T-helper 17 cell (primary cell): ENCODE results near the gene HOXD1. TPM values are rescaled to one million over a fixed set of nuclear protein-coding genes. Genes with fewer than 3 reads are reported as not detected.

Experiments used
- ATAC-seq: fragments of 150-1000 bp; cut with Tn5 transposase; 2 replicates; pipeline ENCODE4 v1.10.0; 2021; ENCODE audit warnings: mild to moderate bottlenecking, moderate library complexity
- DNase-seq, 3 donors: peaks; one replicate each; pipeline versions ENCODE4 v3.0.0 to v3.0.0-alpha.2; 2020 to 2021
- H3K9me3 ChIP-seq: one replicate; pipeline ENCODE4 v1.7.0; 2013; ENCODE audit warnings: low read length, mild to moderate bottlenecking; ENCODE audit not compliant: control insufficient read depth, poor library complexity, severe bottlenecking
- H3K27ac Mint-ChIP-seq: one replicate; pipeline ENCODE4 v1.8.0; 2022; ENCODE audit warnings: mild to moderate bottlenecking, moderate library complexity, mixed read lengths
- H3K27me3 Mint-ChIP-seq: one replicate; pipeline ENCODE4 v1.8.0; 2022; ENCODE audit warnings: mixed read lengths
- H3K36me3 Mint-ChIP-seq: one replicate; pipeline ENCODE4 v1.8.0; 2022; ENCODE audit warnings: low read depth, mixed read lengths
- H3K4me1 Mint-ChIP-seq: one replicate; pipeline ENCODE4 v1.8.0; 2022; ENCODE audit warnings: mild to moderate bottlenecking, mixed read lengths
- H3K4me3 Mint-ChIP-seq: one replicate; pipeline ENCODE4 v1.8.0; 2022; ENCODE audit warnings: mild to moderate bottlenecking, moderate library complexity, mixed read lengths
- total RNA-seq, 4 donors: library from RNA in 2 of 4; stranded (reverse) in 2 of 4; gene quantifications; one replicate each; pipeline ENCODE4 v1.2.3 and lab custom pipeline; 2022 to 2026

HOXD1 gene
- total RNA-seq, 2 donors from 2014 or later = not detected

GRCh38 chr2:176189681-176190641, 1.5 kb downstream of the HOXD1 start:
- Mint-ChIP-seq H3K4me3 (peak overlapping the region; percentile 79), H3K27ac (no peak overlapping the region), H3K4me1 (peaks cover 21% of the 10 kb centered on the region), H3K27me3 (peaks cover 77% of the 10 kb centered on the region), H3K36me3 (peaks cover 4% of the 10 kb centered on the region)
- no peak for ATAC-seq
- no peak for DNase-seq
- no peaks in the 10 kb centered on the region for H3K9me3 ChIP-seq

GRCh38 chr2:176192351-176192750, 3.9 kb downstream of the HOXD1 start:
- H3K9me3 ChIP-seq = no peaks in the 10 kb centered on the region
- H3K27me3 Mint-ChIP-seq = peaks cover 75% of the 10 kb centered on the region
- DNase-seq (no peak), ATAC-seq (no peak)
- no peak overlapping the region for H3K27ac Mint-ChIP-seq
- no peak overlapping the region for H3K4me3 Mint-ChIP-seq
- peaks cover 19% of the 10 kb centered on the region for H3K4me1 Mint-ChIP-seq
- peaks cover 7% of the 10 kb centered on the region for H3K36me3 Mint-ChIP-seq

GRCh38 chr2:176193048-176193447, 4.6 kb downstream of the HOXD1 start:
- H3K27ac Mint-ChIP-seq = no peak overlapping the region
- no peaks in the 10 kb centered on the region for H3K9me3 ChIP-seq
- DNase-seq (no peak), ATAC-seq (no peak)
- H3K27me3 Mint-ChIP-seq = peaks cover 75% of the 10 kb centered on the region
- H3K36me3 Mint-ChIP-seq = peaks cover 5% of the 10 kb centered on the region
- no peak overlapping the region for H3K4me3 Mint-ChIP-seq
- H3K4me1 Mint-ChIP-seq = peaks cover 12% of the 10 kb centered on the region

DNA sequence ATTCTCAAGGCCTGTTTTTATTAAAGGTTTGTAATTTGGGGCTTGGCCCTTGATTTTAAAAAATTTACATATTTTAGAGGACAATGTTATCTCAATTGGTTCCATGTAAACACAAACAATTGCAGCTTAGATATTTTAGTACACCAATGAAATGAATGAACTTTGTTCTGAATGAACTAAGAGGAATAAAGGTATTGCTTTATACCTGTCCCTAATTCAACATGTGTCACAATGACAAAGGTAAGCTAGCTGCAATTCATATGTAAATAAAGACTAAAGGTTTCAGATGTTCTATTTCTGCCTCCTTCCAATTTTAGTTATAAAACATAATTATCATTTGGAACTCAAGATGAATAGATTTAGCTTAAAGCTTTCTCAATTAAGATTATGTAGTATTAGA, 11.4 kb downstream of the HOXD1 start:
- ATAC-seq = no peak
- Mint-ChIP-seq H3K4me1 (no peaks in the 10 kb centered on the region), H3K4me3 (no peak overlapping the region), H3K27me3 (peaks cover 63% of the 10 kb centered on the region), H3K36me3 (peaks cover 3% of the 10 kb centered on the region), H3K27ac (no peak overlapping the region)
- no peaks in the 10 kb centered on the region for H3K9me3 ChIP-seq
- DNase-seq = no peak

DNA sequence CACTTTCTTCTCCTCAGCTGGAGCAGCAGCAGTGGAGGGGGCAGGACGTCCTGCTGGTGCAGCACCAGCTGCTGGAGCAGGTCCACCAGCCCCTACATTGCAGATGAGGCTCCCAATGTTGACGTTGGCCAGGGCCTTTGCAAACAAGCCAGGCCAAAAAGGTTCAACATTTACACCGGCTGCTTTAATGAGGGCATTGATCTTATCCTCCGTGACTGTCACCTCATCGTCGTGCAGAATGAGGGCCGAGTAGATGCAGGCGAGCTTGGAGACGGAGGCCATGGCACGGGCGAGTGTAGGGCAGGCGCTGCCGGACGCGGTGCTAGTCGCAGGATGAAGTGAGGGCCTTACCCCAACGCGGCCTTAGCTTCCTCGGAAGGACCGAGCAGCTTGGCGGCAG, 12.5 kb downstream of the HOXD1 start:
- Mint-ChIP-seq H3K27me3 (peaks cover 59% of the 10 kb centered on the region), H3K27ac (no peak overlapping the region), H3K36me3 (peaks cover 3% of the 10 kb centered on the region), H3K4me1 (no peaks in the 10 kb centered on the region), H3K4me3 (no peak overlapping the region)
- no peaks in the 10 kb centered on the region for H3K9me3 ChIP-seq
- no peak for DNase-seq
- no peak for ATAC-seq

GRCh38 chr2:176202491-176202890, 14.0 kb downstream of the HOXD1 start:
- H3K27me3 Mint-ChIP-seq = peaks cover 48% of the 10 kb centered on the region
- no peak for DNase-seq
- no peak overlapping the region for H3K4me3 Mint-ChIP-seq
- no peaks in the 10 kb centered on the region for H3K4me1 Mint-ChIP-seq
- H3K27ac Mint-ChIP-seq = no peak overlapping the region
- H3K9me3 ChIP-seq = no peaks in the 10 kb centered on the region
- no peaks in the 10 kb centered on the region for H3K36me3 Mint-ChIP-seq
- ATAC-seq = no peak

- DNase-seq = no peak
- peaks cover 44% of the 10 kb centered on the region for H3K27me3 Mint-ChIP-seq
- no peaks in the 10 kb centered on the region for H3K4me1 Mint-ChIP-seq
- H3K36me3 Mint-ChIP-seq = peaks cover 3% of the 10 kb centered on the region
- H3K4me3 Mint-ChIP-seq = no peak overlapping the region
- H3K27ac Mint-ChIP-seq = no peak overlapping the region
- no peaks in the 10 kb centered on the region for H3K9me3 ChIP-seq
- ATAC-seq = no peak
These were observed 16.7 kb downstream of the HOXD1 start for GRCh38 chr2:176205126-176205525.

- no peaks in the 10 kb centered on the region for H3K4me1 Mint-ChIP-seq
- H3K36me3 Mint-ChIP-seq = peaks cover 3% of the 10 kb centered on the region
- no peaks in the 10 kb centered on the region for H3K9me3 ChIP-seq
- no peak for ATAC-seq
- no peak overlapping the region for H3K4me3 Mint-ChIP-seq
- no peak for DNase-seq
- H3K27me3 Mint-ChIP-seq = peaks cover 45% of the 10 kb centered on the region
- no peak overlapping the region for H3K27ac Mint-ChIP-seq
These were observed 17.7 kb downstream of the HOXD1 start for GRCh38 chr2:176206136-176206535.

DNA sequence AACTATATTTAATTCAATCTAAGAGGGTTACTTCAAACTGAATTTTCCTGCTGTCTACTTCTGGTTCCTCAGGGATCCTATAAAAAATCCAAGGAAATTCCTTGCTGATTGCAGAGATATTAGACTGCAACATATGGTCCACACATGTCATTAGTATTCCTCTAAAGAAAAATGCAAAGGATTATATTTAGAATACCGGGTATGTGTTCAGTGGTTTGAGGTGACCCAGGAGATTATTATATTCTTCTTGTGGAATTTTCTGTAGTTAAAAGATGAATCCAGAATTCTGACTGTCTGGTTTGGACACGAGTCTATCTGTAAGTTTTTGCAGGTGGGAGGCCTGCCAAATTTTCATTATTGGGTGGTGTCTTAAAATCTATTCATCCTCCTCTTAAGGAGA, 18.2 kb downstream of the HOXD1 start:
- Mint-ChIP-seq H3K27me3 (peaks cover 45% of the 10 kb centered on the region), H3K36me3 (peaks cover 3% of the 10 kb centered on the region), H3K27ac (no peak overlapping the region), H3K4me1 (no peaks in the 10 kb centered on the region), H3K4me3 (no peak overlapping the region)
- ATAC-seq (no peak), DNase-seq (no peak)
- no peaks in the 10 kb centered on the region for H3K9me3 ChIP-seq

- Mint-ChIP-seq H3K4me3 (no peak overlapping the region), H3K27me3 (peaks cover 21% of the 10 kb centered on the region), H3K36me3 (peaks cover 3% of the 10 kb centered on the region), H3K27ac (no peak overlapping the region), H3K4me1 (no peaks in the 10 kb centered on the region)
- ATAC-seq (no peak), DNase-seq (no peak)
- H3K9me3 ChIP-seq = no peaks in the 10 kb centered on the region
These were observed 22.6 kb downstream of the HOXD1 start for GRCh38 chr2:176211110-176211509.

DNA sequence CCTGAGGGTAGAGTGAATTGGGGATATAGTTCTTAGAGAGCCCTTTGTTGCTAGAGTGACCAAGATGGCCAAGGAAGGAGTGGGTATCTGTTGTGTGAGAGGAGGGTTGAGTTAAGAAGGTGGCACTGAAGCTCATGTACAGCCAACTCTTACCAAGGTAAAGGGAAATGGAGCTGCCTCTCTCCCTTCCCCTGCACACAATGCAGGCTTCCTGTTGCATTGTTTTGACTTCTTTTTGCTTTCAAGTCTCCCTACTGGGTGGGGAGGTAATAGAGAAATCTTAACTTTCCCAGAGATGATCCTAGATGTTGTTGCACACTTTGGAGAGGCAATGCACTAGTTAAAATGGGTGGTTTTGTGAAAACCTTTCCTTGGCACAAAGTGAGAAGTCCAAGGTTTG, 23.8 kb downstream of the HOXD1 start:
- ATAC-seq = no peak
- Mint-ChIP-seq H3K27ac (no peak overlapping the region), H3K36me3 (peaks cover 3% of the 10 kb centered on the region), H3K4me1 (no peaks in the 10 kb centered on the region), H3K27me3 (peaks cover 21% of the 10 kb centered on the region), H3K4me3 (no peak overlapping the region)
- no peaks in the 10 kb centered on the region for H3K9me3 ChIP-seq
- DNase-seq = no peak

DNA sequence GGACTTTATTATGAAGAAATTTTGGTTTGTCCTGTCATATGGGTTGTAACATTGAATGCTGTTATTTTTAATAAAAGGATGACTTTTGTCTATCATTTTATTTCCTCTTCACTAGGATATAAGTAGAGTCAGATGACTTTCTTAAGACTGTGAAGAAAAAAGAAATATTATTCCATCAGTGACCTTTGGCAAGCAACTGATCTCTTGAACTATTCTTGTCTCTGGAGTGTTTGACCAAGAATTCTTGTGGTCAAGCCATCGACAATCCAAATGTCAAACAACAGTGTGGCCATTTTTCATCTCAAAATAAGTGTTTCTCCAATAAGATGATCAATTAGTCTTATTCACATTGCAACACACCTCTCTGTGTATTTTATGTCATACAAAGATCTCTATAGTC, 24.9 kb downstream of the HOXD1 start:
- no peak overlapping the region for H3K4me3 Mint-ChIP-seq
- no peak overlapping the region for H3K27ac Mint-ChIP-seq
- H3K36me3 Mint-ChIP-seq = peaks cover 3% of the 10 kb centered on the region
- no peaks in the 10 kb centered on the region for H3K4me1 Mint-ChIP-seq
- no peak for ATAC-seq
- H3K27me3 Mint-ChIP-seq = peaks cover 21% of the 10 kb centered on the region
- DNase-seq = no peak
- no peaks in the 10 kb centered on the region for H3K9me3 ChIP-seq

DNA sequence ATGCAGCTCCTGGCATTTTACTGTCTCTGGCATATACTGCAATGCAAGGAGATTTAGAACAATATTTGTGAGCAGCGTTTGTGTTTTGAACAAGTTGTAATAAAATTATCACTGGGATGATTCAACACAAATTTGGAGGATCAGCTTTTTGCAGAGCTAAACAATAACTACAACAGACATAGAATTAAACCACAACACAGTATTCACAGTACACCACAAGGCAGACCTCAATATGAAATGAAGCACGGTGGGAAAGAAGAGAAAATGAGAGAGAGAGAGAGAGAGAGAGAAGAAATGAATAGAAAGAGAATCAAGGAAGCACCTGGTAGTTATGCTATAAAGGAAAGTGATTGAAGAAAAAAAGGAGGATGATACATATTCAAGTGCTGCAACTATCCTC, 39.4 kb downstream of the HOXD1 start:
- Mint-ChIP-seq H3K4me1 (no peaks in the 10 kb centered on the region), H3K4me3 (no peak overlapping the region), H3K27me3 (peaks cover 51% of the 10 kb centered on the region), H3K36me3 (peaks cover 1% of the 10 kb centered on the region), H3K27ac (no peak overlapping the region)
- H3K9me3 ChIP-seq = no peaks in the 10 kb centered on the region
- no peak for ATAC-seq
- no peak for DNase-seq

- Mint-ChIP-seq H3K27ac (no peak overlapping the region), H3K4me3 (no peak overlapping the region), H3K27me3 (peaks cover 51% of the 10 kb centered on the region), H3K36me3 (no peaks in the 10 kb centered on the region), H3K4me1 (no peaks in the 10 kb centered on the region)
- H3K9me3 ChIP-seq = no peaks in the 10 kb centered on the region
- DNase-seq (no peak), ATAC-seq (no peak)
These were observed 45.7 kb downstream of the HOXD1 start for GRCh38 chr2:176234156-176234555.
